Right lobe of liver (tissue), 6 donors: ENCODE measurements around the gene TRMT61B. TPM values are rescaled to one million over a fixed set of nuclear protein-coding genes. Genes with fewer than 3 reads are reported as not detected.

ENCODE experiments used
- ATAC-seq, 4 donors: fragments of 200-7000 bp; cut with Tn5 transposase; one replicate each; pipeline ENCODE4 v1.9.1; 2020; ENCODE audit warnings: mild to moderate bottlenecking in 4 of 4, moderate library complexity in 4 of 4
- DNase-seq, 3 donors: peaks; one replicate each; pipeline ENCODE4 v3.0.0-alpha.2; 2020
- H3K27ac ChIP-seq, 3 donors: fragments of 200-600 bp; one replicate each; pipeline ENCODE4 v1.8.0; 2022
- H3K27me3 ChIP-seq, 2 donors: fragments of 200-600 bp; one replicate each; pipeline ENCODE4 v1.8.0; 2022
- H3K36me3 ChIP-seq, 4 donors: fragments of 200-600 bp; sonication (generic) in 1 of 4; one replicate each; pipeline versions ENCODE4 v1.5.1 to v1.8.0; 2017 to 2022; ENCODE audit warnings: control low read depth in 1 of 4
- H3K4me1 ChIP-seq, 4 donors: fragments of 200-600 bp; sonication (generic) in 1 of 4; one replicate each; pipeline versions ENCODE4 v1.5.1 to v1.8.0; 2017 to 2022; ENCODE audit warnings: control low read depth in 1 of 4
- H3K4me3 ChIP-seq, 3 donors: fragments of 200-600 bp; one replicate each; pipeline ENCODE4 v1.8.0; 2022
- H3K9me3 ChIP-seq, 4 donors: fragments of 200-600 bp; sonication (generic) in 1 of 4; one replicate each; pipeline versions ENCODE4 v1.5.1 to v1.8.0; 2017 to 2022; ENCODE audit warnings: control low read depth in 1 of 4
- CTCF ChIP-seq, 4 donors: fragments of 200-600 bp in 3 of 4; fragments of 450-650 bp in 1 of 4; IDR thresholded peaks; one replicate each; pipeline versions ENCODE4 v1.5.1 to v1.8.0; 2016 to 2022; ENCODE audit warnings: antibody characterized with exemption in 4 of 4, mild to moderate bottlenecking in 2 of 4
- POLR2A ChIP-seq: fragments of 450-650 bp; IDR thresholded peaks from one replicate; pipeline ENCODE4 v1.6.1; 2017; ENCODE audit warnings: antibody characterized with exemption, mild to moderate bottlenecking
- WGBS: methylation state at CpG from one replicate; pipeline ENCODE4 v1.1.6; 2018; ENCODE audit warnings: low coverage, low lambda C conversion rate; ENCODE audit not compliant: insufficient coverage; ENCODE audit errors: missing lambda C conversion rate; 5-methylcytosine and 5-hydroxymethylcytosine counted together
- intact Hi-C, 2 donors: fragments of 100-400 bp; cut with DNase I; formaldehyde crosslinking; loops; one replicate each; pipeline versions ENCODE4 v1.11.2 to v1.14.1; 2022
- small RNA-seq, 2 experiments: library from RNA; depleted of rRNA; stranded (forward); fragments of <200 nt; gene quantifications; one replicate each; pipeline ENCODE3, GENCODE V24; 2016
- total RNA-seq, 6 experiments: library from RNA; depleted of rRNA in 2 of 6; stranded (reverse); fragments of >200 nt in 2 of 6; fragmentation: NEBNext Ultra II Directional in 3 of 6; extraction: Animal tissue kit (Norgen Biotek cat#: 25700) in 3 of 6; gene quantifications; one replicate each; pipeline versions ENCODE4 v1.1.0 to v1.2.4, GENCODE V29; 2016 to 2023
- donor health status: DM: no; HTN: yes; CAD: no.
- donor health status: DM: no; HTN: no; CAD: no.
- donor health status: DM: no; HTN: no; CAD: no.
- donor health status: DM: no; HTN: yes; CAD: no.
- donor health status: DM: no; HTN: yes; CAD: no.

The TRMT61B gene
- total RNA-seq, 6 experiments from 2014 or later = 6.4 to 9.5 (median 7.6) TPM

- Histone ChIP-seq H3K27ac (no peak overlapping the region), H3K36me3 (peaks cover 0 to 15% (median 5%) of the 10 kb centered on the region in 4 donors), H3K4me3 (no peak overlapping the region), H3K9me3 (no peaks in the 10 kb centered on the region), H3K4me1 (peaks cover 0 to 4% (median 0%) of the 10 kb centered on the region in 4 donors), H3K27me3 (no peaks in the 10 kb centered on the region)
- intact Hi-C loops = no loop called here
- TF ChIP-seq CTCF (IDR thresholded peaks at IDR 0.05) = no peak
- no peak for TF ChIP-seq POLR2A
- DNase-seq (no peak), ATAC-seq (no peak)
- WGBS = 68% methylated on average over 4 of the region's 4 CpGs
These were observed 67.1 kb downstream of the TRMT61B start for GRCh38 chr2:28802975-28803429.

GRCh38 chr2:28801726-28802125, 68.4 kb downstream of the TRMT61B start:
- intact Hi-C loops = no loop called here
- peaks cover 0 to 15% (median 5%) of the 10 kb centered on the region in 4 donors for H3K36me3 ChIP-seq
- TF ChIP-seq POLR2A = no peak
- no peak for TF ChIP-seq CTCF (IDR thresholded peaks at IDR 0.05)
- H3K27me3 ChIP-seq = no peaks in the 10 kb centered on the region
- peaks cover 0 to 4% (median 0%) of the 10 kb centered on the region in 4 donors for H3K4me1 ChIP-seq
- 77% methylated on average over 3 of the region's 3 CpGs for WGBS
- DNase-seq (no peak), ATAC-seq (no peak)
- no peak overlapping the region for H3K27ac ChIP-seq
- H3K4me3 ChIP-seq = no peak overlapping the region
- H3K9me3 ChIP-seq = no peaks in the 10 kb centered on the region

Small RNAs within 50 kb of the gene (small RNA-seq; reads per million reads assigned to genes)
- gene SNORD92 = 737 to 750 reads per million in 2 experiments

Other genes with a start within 250 kb of the TRMT61B start
- 10 to 100 TPM; 55.7 to 86.3 (median 71.4) TPM for gene PPP1CB, start 118.5 kb downstream of the TRMT61B start, total RNA-seq
- gene SPDYA, start 59.5 kb downstream of the TRMT61B start, total RNA-seq = under 1 TPM in 5 of 6 experiments, not detected in 1; 0.15 to 0.55 (median 0.42) TPM
- 10 to 100 TPM; 17.9 to 23.8 (median 22.5) TPM for gene WDR43, start 24.4 kb upstream of the TRMT61B start, total RNA-seq
- under 1 TPM in 5 of 6 experiments, not detected in 1; 0.06 to 0.37 (median 0.14) TPM for gene TOGARAM2, start 111.0 kb upstream of the TRMT61B start, total RNA-seq
- gene PCARE, start 204.2 kb upstream of the TRMT61B start, total RNA-seq = not detected
- 1 to 10 TPM; 2.7 to 7.3 (median 5.3) TPM for gene CLIP4, start 245.1 kb upstream of the TRMT61B start, total RNA-seq